ENCODE measurements around the gene GSG1L. TPM values are rescaled to one million over a fixed set of nuclear protein-coding genes. Genes with fewer than 3 reads are reported as not detected.

GSG1L gene
- total and polyA plus RNA-seq, 9 of the 15 experiments (the other 6 are each of a cell fraction or from before 2014, with no cell fraction given): not detected

GRCh38 chr16:27748868-27749546 lies 314.5 kb downstream of the GSG1L start (continued):
- TF ChIP-seq ZHX1 (conservative IDR thresholded peaks at IDR 0.05; ENCODE audit: low read length) (no peak), E2F6 (IDR thresholded peaks at IDR 0.05; ENCODE audit: borderline replicate concordance in 1 of 2, extremely low read depth in 1 of 2, insufficient read depth in 1 of 2, insufficient read length in 1 of 2, low read depth in 1 of 2, low read length in 1 of 2, poor library complexity in 1 of 2, severe bottlenecking in 1 of 2) (peak in 1 of 2 experiments; percentile 61), GMEB1 (CRISPR knock-in tag; IDR thresholded peaks at IDR 0.05) (no peak), ZNF280A (IDR thresholded peaks at IDR 0.05; ENCODE audit: low read depth, partially characterized antibody) (no peak), ZNF175 (CRISPR knock-in tag; IDR thresholded peaks at IDR 0.05; ENCODE audit: low read depth) (0 out of 2 replicates have a peak, but pooled peaks have one; percentile 30), SMAD2 (IDR thresholded peaks at IDR 0.05; ENCODE audit: low read depth, low read length) (no peak), CBX3 (IDR thresholded peaks at IDR 0.05; ENCODE audit: borderline replicate concordance in 1 of 2, low read length in 2 of 2) (peak in 1 of 2 experiments; percentile 68; a peak in 1 of 3 replicates), ZNF445 (CRISPR knock-in tag; IDR thresholded peaks at IDR 0.05; ENCODE audit: low read depth) (no peak), ADNP (tag; IDR thresholded peaks at IDR 0.05) (0 out of 2 replicates have a peak, but pooled peaks have one; percentile 50), STAG1 (CRISPR knock-in tag; IDR thresholded peaks at IDR 0.05; ENCODE audit: borderline replicate concordance) (no peak), BRD4 (IDR thresholded peaks at IDR 0.05) (no peak), CBFA2T2 (conservative IDR thresholded peaks at IDR 0.05) (peak; percentile 92), SMARCA5 (IDR thresholded peaks at IDR 0.05) (no peak), HDGF (IDR thresholded peaks at IDR 0.05) (no peak), ZNF586 (CRISPR knock-in tag; conservative IDR thresholded peaks at IDR 0.05) (no peak)

Data from K562 (cell line).